WTC11 (cell line): ENCODE results near the gene MYH14.

Source experiments
- CREB1 ChIP-seq: sonication (generic); formaldehyde crosslinking; IDR thresholded peaks from 2 replicates; pipeline ENCODE4 v1.8.0; 2023; ENCODE audit warnings: mild to moderate bottlenecking, missing genetic modification reagents
- JUN ChIP-seq: sonication (generic); formaldehyde crosslinking; IDR thresholded peaks from 2 replicates; pipeline ENCODE4 v1.8.0; 2023; ENCODE audit warnings: mild to moderate bottlenecking, missing genetic modification reagents
- NFYB ChIP-seq: sonication (generic); formaldehyde crosslinking; conservative IDR thresholded peaks from 2 replicates; pipeline ENCODE4 v1.8.0; 2022; ENCODE audit warnings: low read depth, missing genetic modification reagents
- NR1H2 ChIP-seq: sonication (generic); formaldehyde crosslinking; IDR thresholded peaks from 2 replicates; pipeline ENCODE4 v1.9.0; 2021; ENCODE audit warnings: mild to moderate bottlenecking, moderate library complexity, missing genetic modification reagents
- NR2C2 ChIP-seq: sonication (generic); formaldehyde crosslinking; IDR thresholded peaks from 2 replicates; pipeline ENCODE4 v1.8.0; 2022; ENCODE audit warnings: mild to moderate bottlenecking, missing genetic modification reagents
- TP53 ChIP-seq: sonication (generic); formaldehyde crosslinking; IDR thresholded peaks from 2 replicates; pipeline ENCODE4 v1.8.1; 2023; ENCODE audit warnings: mild to moderate bottlenecking, missing genetic modification reagents
- TF ChIP-seq, protein P1 (sequence below): fragments of 200-600 bp; IDR thresholded peaks from 2 replicates; pipeline ENCODE4 v1.8.0; 2022; ENCODE audit warnings: antibody characterized with exemption
- TF ChIP-seq, protein P2 (sequence below): sonication (generic); formaldehyde crosslinking; IDR thresholded peaks from 2 replicates; pipeline ENCODE4 v1.8.0; 2022; ENCODE audit warnings: mild to moderate bottlenecking, missing genetic modification reagents
- TF ChIP-seq, protein P3 (sequence below): sonication (generic); formaldehyde crosslinking; IDR thresholded peaks from 2 replicates; pipeline ENCODE4 v1.8.1; 2023; ENCODE audit warnings: mild to moderate bottlenecking, moderate library complexity, missing genetic modification reagents
- TF ChIP-seq, protein P4 (sequence below): sonication (generic); formaldehyde crosslinking; IDR thresholded peaks from 2 replicates; pipeline ENCODE4 v1.8.1; 2023; ENCODE audit warnings: mild to moderate bottlenecking, missing genetic modification reagents, moderate library complexity

DNA sequence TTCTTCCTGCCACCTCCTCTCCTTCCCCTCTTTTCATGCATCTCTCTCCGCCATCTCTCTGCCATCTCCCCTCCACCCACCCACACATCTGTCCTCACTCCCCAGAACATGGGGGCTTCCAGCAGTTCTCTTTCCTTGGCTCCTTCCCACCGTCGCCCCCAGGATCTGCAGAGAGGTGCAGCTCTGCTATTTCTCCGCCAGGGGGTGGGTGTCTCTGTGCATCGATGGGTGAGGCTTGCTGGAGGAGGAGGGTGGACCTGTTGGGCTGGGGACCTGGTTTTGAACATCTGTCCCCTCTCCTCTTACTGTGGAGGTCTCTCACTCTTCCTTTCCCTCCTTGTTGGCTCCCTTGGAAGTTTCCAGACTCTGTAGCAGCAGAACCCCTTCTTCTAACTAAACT, 51.7 kb downstream of the MYH14 start:
- TF ChIP-seq, protein P1, sequence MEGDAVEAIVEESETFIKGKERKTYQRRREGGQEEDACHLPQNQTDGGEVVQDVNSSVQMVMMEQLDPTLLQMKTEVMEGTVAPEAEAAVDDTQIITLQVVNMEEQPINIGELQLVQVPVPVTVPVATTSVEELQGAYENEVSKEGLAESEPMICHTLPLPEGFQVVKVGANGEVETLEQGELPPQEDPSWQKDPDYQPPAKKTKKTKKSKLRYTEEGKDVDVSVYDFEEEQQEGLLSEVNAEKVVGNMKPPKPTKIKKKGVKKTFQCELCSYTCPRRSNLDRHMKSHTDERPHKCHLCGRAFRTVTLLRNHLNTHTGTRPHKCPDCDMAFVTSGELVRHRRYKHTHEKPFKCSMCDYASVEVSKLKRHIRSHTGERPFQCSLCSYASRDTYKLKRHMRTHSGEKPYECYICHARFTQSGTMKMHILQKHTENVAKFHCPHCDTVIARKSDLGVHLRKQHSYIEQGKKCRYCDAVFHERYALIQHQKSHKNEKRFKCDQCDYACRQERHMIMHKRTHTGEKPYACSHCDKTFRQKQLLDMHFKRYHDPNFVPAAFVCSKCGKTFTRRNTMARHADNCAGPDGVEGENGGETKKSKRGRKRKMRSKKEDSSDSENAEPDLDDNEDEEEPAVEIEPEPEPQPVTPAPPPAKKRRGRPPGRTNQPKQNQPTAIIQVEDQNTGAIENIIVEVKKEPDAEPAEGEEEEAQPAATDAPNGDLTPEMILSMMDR: peak; percentile 57
- TF ChIP-seq NFYB (CRISPR knock-in tag) (no peak), TP53 (CRISPR knock-in tag) (no peak), CREB1 (CRISPR knock-in tag) (no peak), NR1H2 (CRISPR knock-in tag) (no peak), JUN (no peak), NR2C2 (CRISPR knock-in tag) (no peak)
- TF ChIP-seq, protein P2, sequence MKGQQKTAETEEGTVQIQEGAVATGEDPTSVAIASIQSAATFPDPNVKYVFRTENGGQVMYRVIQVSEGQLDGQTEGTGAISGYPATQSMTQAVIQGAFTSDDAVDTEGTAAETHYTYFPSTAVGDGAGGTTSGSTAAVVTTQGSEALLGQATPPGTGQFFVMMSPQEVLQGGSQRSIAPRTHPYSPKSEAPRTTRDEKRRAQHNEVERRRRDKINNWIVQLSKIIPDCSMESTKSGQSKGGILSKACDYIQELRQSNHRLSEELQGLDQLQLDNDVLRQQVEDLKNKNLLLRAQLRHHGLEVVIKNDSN (CRISPR knock-in tag): no peak
- TF ChIP-seq, protein P3, sequence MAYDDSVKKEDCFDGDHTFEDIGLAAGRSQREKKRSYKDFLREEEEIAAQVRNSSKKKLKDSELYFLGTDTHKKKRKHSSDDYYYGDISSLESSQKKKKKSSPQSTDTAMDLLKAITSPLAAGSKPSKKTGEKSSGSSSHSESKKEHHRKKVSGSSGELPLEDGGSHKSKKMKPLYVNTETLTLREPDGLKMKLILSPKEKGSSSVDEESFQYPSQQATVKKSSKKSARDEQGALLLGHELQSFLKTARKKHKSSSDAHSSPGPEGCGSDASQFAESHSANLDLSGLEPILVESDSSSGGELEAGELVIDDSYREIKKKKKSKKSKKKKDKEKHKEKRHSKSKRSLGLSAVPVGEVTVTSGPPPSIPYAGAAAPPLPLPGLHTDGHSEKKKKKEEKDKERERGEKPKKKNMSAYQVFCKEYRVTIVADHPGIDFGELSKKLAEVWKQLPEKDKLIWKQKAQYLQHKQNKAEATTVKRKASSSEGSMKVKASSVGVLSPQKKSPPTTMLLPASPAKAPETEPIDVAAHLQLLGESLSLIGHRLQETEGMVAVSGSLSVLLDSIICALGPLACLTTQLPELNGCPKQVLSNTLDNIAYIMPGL: no peak
- TF ChIP-seq, protein P4, sequence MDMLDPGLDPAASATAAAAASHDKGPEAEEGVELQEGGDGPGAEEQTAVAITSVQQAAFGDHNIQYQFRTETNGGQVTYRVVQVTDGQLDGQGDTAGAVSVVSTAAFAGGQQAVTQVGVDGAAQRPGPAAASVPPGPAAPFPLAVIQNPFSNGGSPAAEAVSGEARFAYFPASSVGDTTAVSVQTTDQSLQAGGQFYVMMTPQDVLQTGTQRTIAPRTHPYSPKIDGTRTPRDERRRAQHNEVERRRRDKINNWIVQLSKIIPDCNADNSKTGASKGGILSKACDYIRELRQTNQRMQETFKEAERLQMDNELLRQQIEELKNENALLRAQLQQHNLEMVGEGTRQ (CRISPR knock-in tag): no peak
